Measurements from ENCODE around the gene FILIP1L.

The FILIP1L gene

GRCh38 chr3:99915906-99916432 is 198.3 kb downstream of the FILIP1L start:
- no peak for DNase-seq

- no peak for DNase-seq
These were observed 202.9 kb downstream of the FILIP1L start for GRCh38 chr3:99911433-99911832.

- DNase-seq, result no peak
These were observed 203.5 kb downstream of the FILIP1L start for GRCh38 chr3:99910752-99911290.

GRCh38 chr3:99909714-99910495 is 204.4 kb downstream of the FILIP1L start:
- no peak for DNase-seq

GRCh38 chr3:99907959-99908544 is 206.2 kb downstream of the FILIP1L start:
- no peak for DNase-seq

GRCh38 chr3:99903869-99904268 is 210.4 kb downstream of the FILIP1L start:
- DNase-seq, result no peak

- no peak for DNase-seq
These were observed 212.2 kb downstream of the FILIP1L start for GRCh38 chr3:99902091-99902490.

GRCh38 chr3:99901200-99901926 is 212.9 kb downstream of the FILIP1L start:
- DNase-seq, result no peak

GRCh38 chr3:99900248-99900647 is 214.1 kb downstream of the FILIP1L start:
- DNase-seq, result no peak

GRCh38 chr3:99899603-99900002 is 214.7 kb downstream of the FILIP1L start:
- DNase-seq, result no peak

- DNase-seq, result no peak
These were observed 217.8 kb downstream of the FILIP1L start for GRCh38 chr3:99896482-99896881.

GRCh38 chr3:99895703-99896441 is 218.4 kb downstream of the FILIP1L start:
- DNase-seq, result no peak

GRCh38 chr3:99895131-99895696 is 219.1 kb downstream of the FILIP1L start:
- no peak for DNase-seq

GRCh38 chr3:99892332-99892731 is 222.0 kb downstream of the FILIP1L start:
- no peak for DNase-seq

GRCh38 chr3:99891610-99892285 is 222.6 kb downstream of the FILIP1L start:
- DNase-seq, result no peak

GRCh38 chr3:99885851-99886250 is 228.4 kb downstream of the FILIP1L start:
- no peak for DNase-seq

- no peak for DNase-seq
These were observed 229.2 kb downstream of the FILIP1L start for GRCh38 chr3:99885085-99885484.

GRCh38 chr3:99884484-99884883 is 229.8 kb downstream of the FILIP1L start:
- DNase-seq, result no peak

GRCh38 chr3:99883693-99884092 is 230.6 kb downstream of the FILIP1L start:
- DNase-seq, result no peak

- DNase-seq, result no peak
These were observed 231.2 kb downstream of the FILIP1L start for GRCh38 chr3:99883138-99883461.

- DNase-seq, result no peak
These were observed 231.7 kb downstream of the FILIP1L start for GRCh38 chr3:99882436-99883137.

Measured in right hindlimb (tissue), 1 donor.